D721Med (cell line): Measurements from ENCODE around the gene ZNF155.

Source experiments
- DNase-seq: peaks from one replicate; pipeline ENCODE4 v3.0.0; 2011; ENCODE audit warnings: low spot score; ENCODE audit not compliant: insufficient read length
- FAIRE-seq: peaks from 2 replicates; lab custom pipeline; 2011; peaks lifted over from hg19 to GRCh38; lab: Jason Lieb, UNC
- TF ChIP-seq, protein P1 (sequence below): IDR thresholded peaks from 2 replicates; pipeline ENCODE4 v1.5.1; 2012; ENCODE audit warnings: mild to moderate bottlenecking, control low read depth; ENCODE audit not compliant: insufficient read depth; ENCODE audit errors: missing control alignments

Gene ZNF155

GRCh38 chr19:43984687-43985000, 656 bp downstream of the ZNF155 start:
- DNase-seq (no peak), FAIRE-seq (no peak)
- TF ChIP-seq, protein P1, sequence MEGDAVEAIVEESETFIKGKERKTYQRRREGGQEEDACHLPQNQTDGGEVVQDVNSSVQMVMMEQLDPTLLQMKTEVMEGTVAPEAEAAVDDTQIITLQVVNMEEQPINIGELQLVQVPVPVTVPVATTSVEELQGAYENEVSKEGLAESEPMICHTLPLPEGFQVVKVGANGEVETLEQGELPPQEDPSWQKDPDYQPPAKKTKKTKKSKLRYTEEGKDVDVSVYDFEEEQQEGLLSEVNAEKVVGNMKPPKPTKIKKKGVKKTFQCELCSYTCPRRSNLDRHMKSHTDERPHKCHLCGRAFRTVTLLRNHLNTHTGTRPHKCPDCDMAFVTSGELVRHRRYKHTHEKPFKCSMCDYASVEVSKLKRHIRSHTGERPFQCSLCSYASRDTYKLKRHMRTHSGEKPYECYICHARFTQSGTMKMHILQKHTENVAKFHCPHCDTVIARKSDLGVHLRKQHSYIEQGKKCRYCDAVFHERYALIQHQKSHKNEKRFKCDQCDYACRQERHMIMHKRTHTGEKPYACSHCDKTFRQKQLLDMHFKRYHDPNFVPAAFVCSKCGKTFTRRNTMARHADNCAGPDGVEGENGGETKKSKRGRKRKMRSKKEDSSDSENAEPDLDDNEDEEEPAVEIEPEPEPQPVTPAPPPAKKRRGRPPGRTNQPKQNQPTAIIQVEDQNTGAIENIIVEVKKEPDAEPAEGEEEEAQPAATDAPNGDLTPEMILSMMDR = no peak

GRCh38 chr19:43997631-43998290, 13.8 kb downstream of the ZNF155 start:
- TF ChIP-seq, protein P1 = no peak
- DNase-seq = no peak
- FAIRE-seq = no peak

GRCh38 chr19:44002212-44002565, 18.2 kb downstream of the ZNF155 start:
- TF ChIP-seq, protein P1 = no peak
- no peak for FAIRE-seq
- DNase-seq = no peak

DNA sequence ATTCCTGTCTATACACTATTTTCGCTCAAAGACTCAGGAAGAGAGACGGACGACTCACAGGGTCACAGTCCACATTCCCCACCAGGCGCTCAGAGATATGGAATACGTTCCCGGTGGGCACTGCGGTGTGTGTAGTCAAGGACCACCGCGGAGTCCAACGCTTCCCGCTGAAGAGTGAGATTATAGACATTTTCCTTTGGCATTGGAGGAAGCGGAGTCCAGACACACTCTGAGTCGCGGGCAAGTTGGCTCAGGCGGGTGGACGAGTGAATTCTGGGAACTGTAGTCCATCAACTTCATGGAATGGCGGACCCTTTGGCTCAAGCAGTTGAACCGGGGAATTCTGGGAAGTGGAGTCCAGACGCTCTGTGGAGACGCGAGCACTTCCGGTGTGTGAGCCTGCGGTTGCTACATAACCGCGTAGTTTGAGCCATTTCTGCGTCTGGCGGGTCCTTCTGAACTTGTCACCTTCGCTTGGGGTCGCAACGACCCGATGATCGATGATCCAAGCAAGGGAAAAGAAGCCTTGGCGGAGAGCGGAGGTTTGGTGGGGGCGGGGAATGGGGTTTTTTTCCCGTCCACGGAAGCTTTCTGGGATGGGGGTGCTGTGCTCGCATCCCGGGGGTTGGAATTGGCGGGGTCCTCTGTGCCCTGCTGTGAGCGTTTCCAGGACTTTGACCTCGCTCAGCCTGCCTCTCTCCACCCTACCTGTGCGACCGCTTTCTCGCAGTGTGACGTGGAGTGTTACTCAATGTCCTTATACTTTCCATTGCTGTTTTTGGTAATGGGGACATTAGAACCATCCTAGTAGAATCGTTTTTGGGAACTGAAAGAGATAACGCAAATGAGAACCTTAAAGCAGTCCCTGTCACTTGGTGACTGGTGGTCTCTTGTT, 18.8 kb downstream of the ZNF155 start, which contains the start of gene ZNF230:
ZNF230 (plus strand) TSS at position 392 of the 895 bp plus-strand sequence. CDS start 4,122 bp downstream, outside the sequence.
- DNase-seq (peak; percentile 65), FAIRE-seq (no peak)
- TF ChIP-seq, protein P1 = no peak

DNA sequence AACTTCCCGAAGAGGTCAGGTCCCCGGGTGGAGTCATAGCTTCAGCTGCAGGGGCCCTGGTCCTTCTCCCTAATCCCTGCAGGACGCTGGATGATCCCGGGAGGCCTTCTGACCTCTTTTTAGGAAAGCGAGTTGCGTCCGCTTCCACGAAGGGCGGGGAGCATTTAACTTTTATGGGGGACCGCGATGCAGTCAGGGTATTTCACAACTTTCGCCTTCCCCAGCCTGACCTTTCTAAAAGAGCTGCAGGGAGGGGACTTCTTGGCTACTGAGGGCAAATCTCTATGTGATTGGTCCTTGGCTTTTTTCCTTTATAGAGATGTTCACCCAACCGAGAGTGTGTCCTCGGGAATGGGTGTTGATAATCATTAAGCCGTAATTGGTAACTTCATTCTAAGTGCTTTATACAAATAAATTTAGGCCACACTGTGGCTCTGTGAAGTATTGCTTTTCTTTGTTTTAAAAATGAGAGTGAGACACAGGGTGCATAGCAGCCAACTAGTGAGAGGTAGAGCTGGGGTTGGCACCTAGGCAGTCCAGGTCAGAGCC, 19.5 kb downstream of the ZNF155 start:
- FAIRE-seq (no peak), DNase-seq (no peak)
- TF ChIP-seq, protein P1 = no peak

- DNase-seq (no peak), FAIRE-seq (no peak)
- TF ChIP-seq, protein P1 = no peak
Observed at GRCh38 chr19:44005973-44006372, 22.0 kb downstream of the ZNF155 start.
